GM18517 (cell line): ENCODE results near the gene IRF2BP2.
"Not testable (repeated sequence)": the region's sequence is repeated elsewhere in the genome, so short reads cannot be mapped to it uniquely, and the experiment has no call there.

Experiments used
- ATAC-seq: cut with Tn5 transposase; IDR thresholded peaks from one replicate; pipeline ENCODE4 v1.9.1; 2021; ENCODE audit warnings: mild to moderate bottlenecking, moderate library complexity; ENCODE audit not compliant: unreplicated experiment

The IRF2BP2 gene

GRCh38 chr1:234634922-234635321 is 24.9 kb upstream of the IRF2BP2 start:
- ATAC-seq: not testable (repeated sequence)

GRCh38 chr1:234634387-234634786 is 24.4 kb upstream of the IRF2BP2 start:
- no peak for ATAC-seq

GRCh38 chr1:234633246-234634003 is 23.4 kb upstream of the IRF2BP2 start:
- no peak for ATAC-seq

- ATAC-seq: no peak
Measured at GRCh38 chr1:234632225-234632624, 22.2 kb upstream of the IRF2BP2 start.

GRCh38 chr1:234631721-234632125 is 21.7 kb upstream of the IRF2BP2 start:
- no peak for ATAC-seq

GRCh38 chr1:234629026-234629425 is 19.0 kb upstream of the IRF2BP2 start:
- no peak for ATAC-seq

- ATAC-seq: no peak
Measured at GRCh38 chr1:234628089-234628488, 18.1 kb upstream of the IRF2BP2 start.

- ATAC-seq: no peak
Measured at GRCh38 chr1:234627009-234627950, 17.3 kb upstream of the IRF2BP2 start.

GRCh38 chr1:234626391-234626790 is 16.4 kb upstream of the IRF2BP2 start:
- no peak for ATAC-seq

- no peak for ATAC-seq
Measured at GRCh38 chr1:234624724-234625117, 14.7 kb upstream of the IRF2BP2 start.

GRCh38 chr1:234621657-234622335 is 11.8 kb upstream of the IRF2BP2 start:
- ATAC-seq: no peak

- ATAC-seq: no peak
Measured at GRCh38 chr1:234621127-234621468, 11.1 kb upstream of the IRF2BP2 start.

- ATAC-seq: no peak
Measured at GRCh38 chr1:234620272-234621126, 10.5 kb upstream of the IRF2BP2 start.

- ATAC-seq: no peak
Measured at GRCh38 chr1:234619794-234620247, 9.8 kb upstream of the IRF2BP2 start.

GRCh38 chr1:234619071-234619480 is 9.1 kb upstream of the IRF2BP2 start:
- ATAC-seq: no peak

GRCh38 chr1:234618737-234619049 is 8.7 kb upstream of the IRF2BP2 start:
- ATAC-seq: no peak

- ATAC-seq: no peak
Measured at GRCh38 chr1:234617986-234618736, 8.2 kb upstream of the IRF2BP2 start.

- ATAC-seq: no peak
Measured at GRCh38 chr1:234617131-234617985, 7.4 kb upstream of the IRF2BP2 start.

GRCh38 chr1:234616644-234617043 is 6.7 kb upstream of the IRF2BP2 start:
- no peak for ATAC-seq
